HCT116 (cell line): ENCODE measurements around the gene MBLAC1. TPM values are rescaled to one million over a fixed set of nuclear protein-coding genes. Genes with fewer than 3 reads are reported as not detected.

Source experiments
- ATAC-seq: fragments of 200-7000 bp; cut with Tn5 transposase; 2 replicates; pipeline ENCODE4 v1.9.1; 2020; ENCODE audit warnings: mild to moderate bottlenecking, moderate library complexity
- BruUV-seq: library from RNA; stranded (reverse); fragments of 400-500 nt; replicated peaks from 2 replicates; lab custom pipeline; 2021; lab: Mats Ljungman, UMichigan
- CTCF ChIA-PET: fragments of 300-600 bp; sonication (Branson Sonifier 250); formaldehyde crosslinking; loops from one replicate; lab custom pipeline; 2021; ENCODE audit warnings: antibody characterized with exemption; lab: Charles Lee
- POLR2A ChIA-PET: fragments of 300-600, 350-600 bp; sonication (Branson Sonifier 250); formaldehyde crosslinking; loops from one replicate; lab custom pipeline; 2021; ENCODE audit warnings: antibody characterized with exemption; lab: Charles Lee
- RAD21 ChIA-PET, 2 experiments: fragments of 300-600 bp; sonication (Branson Sonifier 250); formaldehyde crosslinking; loops; one replicate each; lab custom pipeline; 2023; ENCODE audit warnings: low total read pairs in 2 of 2; ENCODE audit not compliant: uncharacterized antibody in 2 of 2, unreplicated experiment in 2 of 2, low non-redundant PET in 1 of 2; lab: Charles Lee
- DNase-seq: peaks from one replicate; pipeline ENCODE4 v3.0.0-alpha.2; 2010; ENCODE audit warnings: low read depth, low spot score
- H2AFZ ChIP-seq: fragments of 200-600 bp; shearing (Covaris generic), sonication (generic); 2 replicates; pipeline ENCODE4 v1.6.1; 2017; ENCODE audit warnings: low read depth, mixed run types, mixed read lengths, antibody characterized with exemption, low read length; ENCODE audit not compliant: poor library complexity, severe bottlenecking
- H3K27ac ChIP-seq: 2 replicates; pipeline ENCODE4 v1.5.1; 2012; ENCODE audit warnings: low read depth, low read length
- H3K27me3 ChIP-seq: fragments of 200-600 bp; sonication (generic); 2 replicates; pipeline ENCODE4 v1.6.1; 2016; ENCODE audit warnings: mixed run types, low read length, mixed read lengths; ENCODE audit not compliant: insufficient read depth
- H3K36me3 ChIP-seq, 2 experiments: fragments of 200-500 bp in 1 of 2; fragments of 200-600 bp in 1 of 2; sonication (Bioruptor generic) in 1 of 2; sonication (generic) in 1 of 2; 2 replicates each; pipeline versions ENCODE4 v1.5.1 to v1.6.1; 2014 to 2016; ENCODE audit warnings: low read length in 2 of 2, inconsistent platforms in 1 of 2, mixed read lengths in 1 of 2, mixed run types in 1 of 2; ENCODE audit not compliant: insufficient read depth in 2 of 2, control insufficient read depth in 1 of 2
- H3K4me1 ChIP-seq, 2 experiments: fragments of 200-600 bp in 1 of 2; sonication (generic) in 1 of 2; 2 replicates each; pipeline versions ENCODE4 v1.5.1 to v1.6.1; 2012 to 2017; ENCODE audit warnings: low read length in 2 of 2, inconsistent platforms in 1 of 2, mild to moderate bottlenecking in 1 of 2, mixed read lengths in 1 of 2, mixed run types in 1 of 2, moderate library complexity in 1 of 2; ENCODE audit not compliant: insufficient read depth in 2 of 2, control insufficient read depth in 1 of 2
- H3K4me2 ChIP-seq: fragments of 200-600 bp; sonication (generic); 2 replicates; pipeline ENCODE4 v1.6.1; 2017; ENCODE audit warnings: mixed run types, low read length, mixed read lengths
- H3K4me3 ChIP-seq, 2 experiments: fragments of 200-600 bp in 1 of 2; sonication (generic) in 1 of 2; replicated peaks in 1 of 2; 2 replicates each; pipeline ENCODE4 v1.5.1; 2011 to 2016; ENCODE audit warnings: low read length in 2 of 2, control low read depth in 1 of 2, low read depth in 1 of 2, mild to moderate bottlenecking in 1 of 2, mixed read lengths in 1 of 2, mixed run types in 1 of 2
- H3K79me2 ChIP-seq: fragments of 200-600 bp; sonication (generic); 2 replicates; pipeline ENCODE4 v1.6.1; 2017; ENCODE audit warnings: mild to moderate bottlenecking, mixed run types, low read length, moderate library complexity, mixed read lengths; ENCODE audit not compliant: insufficient read depth
- H3K9ac ChIP-seq: fragments of 200-600 bp; sonication (generic); 2 replicates; pipeline ENCODE4 v1.6.1; 2016; ENCODE audit warnings: low read length, mixed read lengths
- H3K9me2 ChIP-seq: fragments of 200-600 bp; sonication (generic), shearing (Covaris generic); 2 replicates; pipeline ENCODE4 v1.6.1; 2017; ENCODE audit warnings: mixed run types, mild to moderate bottlenecking, moderate library complexity; ENCODE audit not compliant: insufficient read depth
- H3K9me3 ChIP-seq, 2 experiments: fragments of 200-500 bp in 1 of 2; fragments of 200-600 bp in 1 of 2; sonication (Bioruptor generic) in 1 of 2; sonication (generic) in 1 of 2; 2 replicates each; pipeline ENCODE4 v1.6.1; 2014 to 2017; ENCODE audit warnings: low read length in 2 of 2, mixed read lengths in 2 of 2, inconsistent platforms in 1 of 2, low read depth in 1 of 2, mild to moderate bottlenecking in 1 of 2, mixed run types in 1 of 2, moderate library complexity in 1 of 2; ENCODE audit not compliant: control insufficient read depth in 1 of 2, insufficient read depth in 1 of 2
- H4K20me1 ChIP-seq: fragments of 200-600 bp; sonication (generic), shearing (Covaris generic); 2 replicates; pipeline ENCODE4 v1.6.1; 2017; ENCODE audit warnings: mixed run types, mild to moderate bottlenecking, moderate library complexity; ENCODE audit not compliant: insufficient read depth
- CBX3 ChIP-seq: IDR thresholded peaks from 2 replicates; pipeline ENCODE4 v1.6.1; 2012; ENCODE audit warnings: low read depth
- CEBPB ChIP-seq: IDR thresholded peaks from 2 replicates; pipeline ENCODE4 v1.6.1; 2012; ENCODE audit warnings: low read depth
- CTCF ChIP-seq, 3 experiments: fragments of 200-600 bp in 1 of 3; sonication (generic) in 1 of 3; IDR thresholded peaks in 2 of 3; conservative IDR thresholded peaks in 1 of 3; 2 replicates each; pipeline ENCODE4 v1.5.1; 2012 to 2017; ENCODE audit warnings: low read depth in 2 of 3, low read length in 2 of 3, antibody characterized with exemption in 1 of 3, borderline replicate concordance in 1 of 3, control low read depth in 1 of 3, mild to moderate bottlenecking in 1 of 3, mixed read lengths in 1 of 3, mixed run types in 1 of 3, moderate library complexity in 1 of 3; ENCODE audit not compliant: insufficient read depth in 1 of 3
- EGR1 ChIP-seq: IDR thresholded peaks from 2 replicates; pipeline ENCODE4 v1.6.1; 2012; ENCODE audit warnings: low read depth
- ELF1 ChIP-seq: IDR thresholded peaks from 2 replicates; pipeline ENCODE4 v1.6.1; 2012; ENCODE audit warnings: low read depth, borderline replicate concordance
- EZH2 ChIP-seq: fragments of 200-600 bp; sonication (generic); IDR thresholded peaks from 2 replicates; pipeline ENCODE4 v1.6.1; 2017; ENCODE audit warnings: antibody characterized with exemption, mixed run types
- EZH2phosphoT487 ChIP-seq: fragments of 200-600 bp; IDR thresholded peaks from 2 replicates; pipeline ENCODE4 v1.6.1; 2018; ENCODE audit warnings: antibody characterized with exemption, borderline replicate concordance
- FOSL1 ChIP-seq: IDR thresholded peaks from 2 replicates; pipeline ENCODE4 v1.6.1; 2012; ENCODE audit warnings: low read depth
- JUND ChIP-seq: IDR thresholded peaks from 2 replicates; pipeline ENCODE4 v1.6.1; 2012
- MAX ChIP-seq: IDR thresholded peaks from 2 replicates; pipeline ENCODE4 v1.6.1; 2012
- POLR2A ChIP-seq: IDR thresholded peaks from 2 replicates; pipeline ENCODE4 v1.7.0; 2011; ENCODE audit warnings: borderline replicate concordance; ENCODE audit not compliant: insufficient read depth, insufficient read length; ENCODE audit errors: extremely low read depth
- POLR2AphosphoS5 ChIP-seq: IDR thresholded peaks from 2 replicates; pipeline ENCODE4 v1.6.1; 2011; ENCODE audit warnings: mild to moderate bottlenecking, low read depth, low read length, moderate library complexity
- RAD21 ChIP-seq: IDR thresholded peaks from 2 replicates; pipeline ENCODE4 v1.6.1; 2012; ENCODE audit warnings: low read depth, mild to moderate bottlenecking
- SIN3A ChIP-seq: IDR thresholded peaks from 2 replicates; pipeline ENCODE4 v1.6.1; 2012; ENCODE audit warnings: low read depth
- SP1 ChIP-seq: IDR thresholded peaks from 2 replicates; pipeline ENCODE4 v1.6.1; 2012; ENCODE audit warnings: low read depth
- TCF7L2 ChIP-seq: IDR thresholded peaks from 2 replicates; pipeline ENCODE4 v1.7.0; 2011; ENCODE audit warnings: borderline replicate concordance, inconsistent platforms; ENCODE audit not compliant: insufficient read depth, insufficient read length; ENCODE audit errors: extremely low read depth
- YY1 ChIP-seq: IDR thresholded peaks from 2 replicates; pipeline ENCODE4 v1.6.1; 2011; ENCODE audit warnings: low read length, low read depth, moderate library complexity, mild to moderate bottlenecking; ENCODE audit not compliant: insufficient replicate concordance; ENCODE audit errors: extremely low read depth
- ZBTB33 ChIP-seq: IDR thresholded peaks from 2 replicates; pipeline ENCODE4 v1.6.1; 2011; ENCODE audit warnings: mild to moderate bottlenecking, low read length, moderate library complexity; ENCODE audit not compliant: insufficient replicate concordance; ENCODE audit errors: extremely low read depth
- ZFX ChIP-seq: fragments of 450-650 bp; IDR thresholded peaks from 2 replicates; pipeline ENCODE4 v1.6.1; 2017
- intact Hi-C: fragments of 100-400 bp; cut with micrococcal nuclease; formaldehyde crosslinking; loops from 2 replicates; pipeline ENCODE4 v1.10.0; 2022
- total RNA-seq: library from RNA; stranded (reverse); gene quantifications from one replicate; pipeline ENCODE4 v1.2.1, GENCODE V29; 2021; ENCODE audit not compliant: unreplicated experiment
- TF ChIP-seq, protein P1 (sequence below): IDR thresholded peaks from 2 replicates; pipeline ENCODE4 v1.6.1; 2012

MBLAC1 gene
- total RNA-seq, 1 experiment from 2014 or later = 2.0 TPM

DNA sequence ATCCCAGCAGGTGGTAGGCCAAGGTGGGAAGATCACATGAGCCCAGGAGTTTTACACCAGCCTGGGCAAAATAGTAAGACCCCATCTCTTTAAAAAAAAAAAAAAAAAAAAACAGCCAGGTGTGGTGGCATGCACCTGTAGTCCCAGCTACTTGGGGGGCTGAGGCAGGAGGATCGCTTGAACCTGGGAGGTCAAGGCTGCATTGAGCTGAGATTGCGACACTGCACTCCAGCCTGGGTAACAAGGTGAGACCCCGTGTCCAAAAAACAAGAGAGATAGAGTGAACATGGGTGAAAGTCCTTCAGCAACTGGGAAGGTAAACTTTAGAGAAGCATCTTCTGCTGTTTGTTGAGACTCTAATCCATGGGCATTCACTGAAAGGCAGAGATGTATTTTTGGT, 15.7 kb downstream of the MBLAC1 start:
- intact Hi-C loops = no loop called here
- H3K4me1 ChIP-seq = no peaks in the 10 kb centered on the region
- RAD21 ChIA-PET = no interaction called here

More for the DNA sequence above, 15.7 kb downstream of the MBLAC1 start:
- no peak for TF ChIP-seq JUND
- TF ChIP-seq EZH2phosphoT487 = no peak
- TF ChIP-seq CBX3 = no peak
- TF ChIP-seq POLR2A = no peak
- no peak for TF ChIP-seq EZH2
- TF ChIP-seq ZBTB33 = no peak
- no peak for TF ChIP-seq RAD21
- TF ChIP-seq, protein P1, sequence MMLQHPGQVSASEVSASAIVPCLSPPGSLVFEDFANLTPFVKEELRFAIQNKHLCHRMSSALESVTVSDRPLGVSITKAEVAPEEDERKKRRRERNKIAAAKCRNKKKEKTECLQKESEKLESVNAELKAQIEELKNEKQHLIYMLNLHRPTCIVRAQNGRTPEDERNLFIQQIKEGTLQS = no peak
- TF ChIP-seq CEBPB = no peak
- no peak for TF ChIP-seq MAX
- TF ChIP-seq ZFX = no peak
- TF ChIP-seq EGR1 = no peak
- TF ChIP-seq ELF1 = no peak
- TF ChIP-seq SIN3A = no peak
- TF ChIP-seq TCF7L2 = no peak
- no peak for TF ChIP-seq SP1
- TF ChIP-seq POLR2AphosphoS5 = no peak
- no peak for TF ChIP-seq CTCF (IDR thresholded peaks at IDR 0.05 in 2 of 3, conservative IDR thresholded peaks at IDR 0.05 in 1 of 3; ENCODE audit: borderline replicate concordance in 1 of 3, insufficient read depth in 1 of 3, low read depth in 2 of 3, low read length in 2 of 3)
- TF ChIP-seq FOSL1 = no peak
- TF ChIP-seq YY1 = no peak
- TF ChIP-seq, all 23 proteins: peak for 0
- CTCF ChIA-PET = interaction anchor here (1.0 to 1.4 kb wide), 2 partner anchors 10 to 12 kb away, joined by 3 read pairs; no protein-coding TSS in a partner anchor
- no peaks in the 10 kb centered on the region for H3K36me3 ChIP-seq
- H3K79me2 ChIP-seq = no peaks in the 10 kb centered on the region
- H3K27me3 ChIP-seq = no peaks in the 10 kb centered on the region
- ATAC-seq (no peak), DNase-seq (no peak)
- H3K4me3 ChIP-seq = no peak overlapping the region
- H3K9me3 ChIP-seq = no peaks in the 10 kb centered on the region
- no peak overlapping the region for H2AFZ ChIP-seq
- H4K20me1 ChIP-seq = no peaks in the 10 kb centered on the region
- POLR2A ChIA-PET = no interaction called here
- no peak overlapping the region for H3K27ac ChIP-seq
- no peak overlapping the region for H3K9ac ChIP-seq
- H3K9me2 ChIP-seq = no peaks in the 10 kb centered on the region
- BruUV-seq = no TSS peak
- H3K4me2 ChIP-seq = no peak overlapping the region
